ENCODE data around the gene CA12.

DNA sequence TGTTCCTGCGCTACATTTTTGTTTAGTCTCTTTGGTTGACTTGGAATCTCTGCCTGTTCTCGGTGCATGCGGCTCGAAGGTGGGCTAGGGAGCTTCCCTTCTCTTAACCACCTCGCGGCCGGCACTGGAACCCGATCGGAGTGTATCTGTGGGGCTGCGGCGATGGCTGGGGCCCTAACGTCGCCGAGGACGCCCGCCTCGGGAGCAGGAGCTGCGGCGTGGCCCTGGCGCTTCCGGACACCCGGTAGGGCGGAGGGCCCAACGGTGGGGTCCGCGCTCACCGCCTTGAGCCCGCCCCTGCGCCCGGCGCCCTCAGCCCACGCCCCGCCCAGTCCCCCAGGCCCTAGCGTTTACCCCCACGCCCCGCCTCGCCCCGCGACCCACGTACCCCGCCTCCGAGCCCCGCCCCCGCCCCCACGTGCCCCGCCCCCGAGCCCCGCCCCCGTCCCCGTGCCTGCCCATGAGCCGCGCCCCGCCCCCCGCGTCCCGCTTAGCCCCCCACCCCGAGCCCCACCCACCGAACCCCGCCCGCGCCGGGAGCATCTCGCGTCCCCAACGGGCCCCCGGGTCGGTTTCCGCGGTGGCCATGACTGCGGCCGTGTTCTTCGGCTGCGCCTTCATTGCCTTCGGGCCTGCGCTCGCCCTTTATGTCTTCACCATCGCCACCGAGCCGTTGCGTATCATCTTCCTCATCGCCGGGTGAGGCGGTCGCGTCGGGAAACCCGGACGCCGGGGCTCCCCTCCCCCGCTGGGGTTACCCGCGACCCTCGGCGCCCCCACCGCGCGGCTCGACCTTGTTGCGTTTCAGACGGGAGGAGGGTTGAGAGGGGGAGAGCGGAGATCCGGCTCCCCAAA, 104.4 kb downstream of the CA12 start, which contains the start of gene APH1B:
- TF ChIP-seq, protein P1, sequence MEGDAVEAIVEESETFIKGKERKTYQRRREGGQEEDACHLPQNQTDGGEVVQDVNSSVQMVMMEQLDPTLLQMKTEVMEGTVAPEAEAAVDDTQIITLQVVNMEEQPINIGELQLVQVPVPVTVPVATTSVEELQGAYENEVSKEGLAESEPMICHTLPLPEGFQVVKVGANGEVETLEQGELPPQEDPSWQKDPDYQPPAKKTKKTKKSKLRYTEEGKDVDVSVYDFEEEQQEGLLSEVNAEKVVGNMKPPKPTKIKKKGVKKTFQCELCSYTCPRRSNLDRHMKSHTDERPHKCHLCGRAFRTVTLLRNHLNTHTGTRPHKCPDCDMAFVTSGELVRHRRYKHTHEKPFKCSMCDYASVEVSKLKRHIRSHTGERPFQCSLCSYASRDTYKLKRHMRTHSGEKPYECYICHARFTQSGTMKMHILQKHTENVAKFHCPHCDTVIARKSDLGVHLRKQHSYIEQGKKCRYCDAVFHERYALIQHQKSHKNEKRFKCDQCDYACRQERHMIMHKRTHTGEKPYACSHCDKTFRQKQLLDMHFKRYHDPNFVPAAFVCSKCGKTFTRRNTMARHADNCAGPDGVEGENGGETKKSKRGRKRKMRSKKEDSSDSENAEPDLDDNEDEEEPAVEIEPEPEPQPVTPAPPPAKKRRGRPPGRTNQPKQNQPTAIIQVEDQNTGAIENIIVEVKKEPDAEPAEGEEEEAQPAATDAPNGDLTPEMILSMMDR (IDR thresholded peaks at IDR 0.05; ENCODE audit: low read depth, low read length, missing input control) = no peak
- TF ChIP-seq TAF1 (conservative IDR thresholded peaks at IDR 0.05) (no peak), FOXA1 (IDR thresholded peaks at IDR 0.05) (no peak), SP1 (IDR thresholded peaks at IDR 0.05) (no peak), RXRA (IDR thresholded peaks at IDR 0.05) (no peak), GABPA (IDR thresholded peaks at IDR 0.05 in 1 of 2, conservative IDR thresholded peaks at IDR 0.05 in 1 of 2) (no peak), RAD21 (IDR thresholded peaks at IDR 0.05) (peak; percentile 14 to 48)
- TF ChIP-seq, protein P2, sequence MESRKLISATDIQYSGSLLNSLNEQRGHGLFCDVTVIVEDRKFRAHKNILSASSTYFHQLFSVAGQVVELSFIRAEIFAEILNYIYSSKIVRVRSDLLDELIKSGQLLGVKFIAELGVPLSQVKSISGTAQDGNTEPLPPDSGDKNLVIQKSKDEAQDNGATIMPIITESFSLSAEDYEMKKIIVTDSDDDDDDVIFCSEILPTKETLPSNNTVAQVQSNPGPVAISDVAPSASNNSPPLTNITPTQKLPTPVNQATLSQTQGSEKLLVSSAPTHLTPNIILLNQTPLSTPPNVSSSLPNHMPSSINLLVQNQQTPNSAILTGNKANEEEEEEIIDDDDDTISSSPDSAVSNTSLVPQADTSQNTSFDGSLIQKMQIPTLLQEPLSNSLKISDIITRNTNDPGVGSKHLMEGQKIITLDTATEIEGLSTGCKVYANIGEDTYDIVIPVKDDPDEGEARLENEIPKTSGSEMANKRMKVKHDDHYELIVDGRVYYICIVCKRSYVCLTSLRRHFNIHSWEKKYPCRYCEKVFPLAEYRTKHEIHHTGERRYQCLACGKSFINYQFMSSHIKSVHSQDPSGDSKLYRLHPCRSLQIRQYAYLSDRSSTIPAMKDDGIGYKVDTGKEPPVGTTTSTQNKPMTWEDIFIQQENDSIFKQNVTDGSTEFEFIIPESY (IDR thresholded peaks at IDR 0.05) = no peak
- TF ChIP-seq, protein P3, sequence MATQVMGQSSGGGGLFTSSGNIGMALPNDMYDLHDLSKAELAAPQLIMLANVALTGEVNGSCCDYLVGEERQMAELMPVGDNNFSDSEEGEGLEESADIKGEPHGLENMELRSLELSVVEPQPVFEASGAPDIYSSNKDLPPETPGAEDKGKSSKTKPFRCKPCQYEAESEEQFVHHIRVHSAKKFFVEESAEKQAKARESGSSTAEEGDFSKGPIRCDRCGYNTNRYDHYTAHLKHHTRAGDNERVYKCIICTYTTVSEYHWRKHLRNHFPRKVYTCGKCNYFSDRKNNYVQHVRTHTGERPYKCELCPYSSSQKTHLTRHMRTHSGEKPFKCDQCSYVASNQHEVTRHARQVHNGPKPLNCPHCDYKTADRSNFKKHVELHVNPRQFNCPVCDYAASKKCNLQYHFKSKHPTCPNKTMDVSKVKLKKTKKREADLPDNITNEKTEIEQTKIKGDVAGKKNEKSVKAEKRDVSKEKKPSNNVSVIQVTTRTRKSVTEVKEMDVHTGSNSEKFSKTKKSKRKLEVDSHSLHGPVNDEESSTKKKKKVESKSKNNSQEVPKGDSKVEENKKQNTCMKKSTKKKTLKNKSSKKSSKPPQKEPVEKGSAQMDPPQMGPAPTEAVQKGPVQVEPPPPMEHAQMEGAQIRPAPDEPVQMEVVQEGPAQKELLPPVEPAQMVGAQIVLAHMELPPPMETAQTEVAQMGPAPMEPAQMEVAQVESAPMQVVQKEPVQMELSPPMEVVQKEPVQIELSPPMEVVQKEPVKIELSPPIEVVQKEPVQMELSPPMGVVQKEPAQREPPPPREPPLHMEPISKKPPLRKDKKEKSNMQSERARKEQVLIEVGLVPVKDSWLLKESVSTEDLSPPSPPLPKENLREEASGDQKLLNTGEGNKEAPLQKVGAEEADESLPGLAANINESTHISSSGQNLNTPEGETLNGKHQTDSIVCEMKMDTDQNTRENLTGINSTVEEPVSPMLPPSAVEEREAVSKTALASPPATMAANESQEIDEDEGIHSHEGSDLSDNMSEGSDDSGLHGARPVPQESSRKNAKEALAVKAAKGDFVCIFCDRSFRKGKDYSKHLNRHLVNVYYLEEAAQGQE (IDR thresholded peaks at IDR 0.05) = no peak
